NCI-H187 (cell line): Measurements from ENCODE around the gene ATP11B.
"Not testable (repeated sequence)": the region's sequence is repeated elsewhere in the genome, so short reads cannot be mapped to it uniquely, and the experiment has no call there.

ENCODE experiments used
- DNase-seq, 2 experiments: peaks; one replicate each; lab custom pipeline; 2025; lab: John Stamatoyannopoulos, UW

ATP11B gene

GRCh38 chr3:182837855-182838454, 44.7 kb downstream of the ATP11B start:
- DNase-seq, result no peak

GRCh38 chr3:182843478-182843877, 50.2 kb downstream of the ATP11B start:
- no peak for DNase-seq

GRCh38 chr3:182848906-182849305, 55.6 kb downstream of the ATP11B start:
- no peak for DNase-seq

DNA sequence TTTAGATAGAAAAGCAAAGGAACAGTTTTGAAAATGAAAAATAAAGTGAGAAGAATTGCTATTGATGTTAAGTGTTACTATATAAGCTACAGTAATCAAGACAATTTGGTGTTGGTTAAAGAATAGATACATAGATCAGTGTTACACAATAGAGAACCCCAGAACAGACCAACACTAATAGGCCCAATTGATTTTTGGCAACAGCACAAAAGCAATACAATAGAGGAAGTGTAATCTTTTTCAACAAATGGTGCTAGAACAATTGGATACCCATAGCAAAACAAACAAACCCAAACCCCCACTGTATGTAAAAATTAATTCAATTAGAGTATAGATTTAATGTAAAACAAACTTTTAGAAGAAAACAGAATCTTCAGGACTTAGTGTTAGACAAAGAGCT, 61.8 kb downstream of the ATP11B start:
- no peak for DNase-seq

DNA sequence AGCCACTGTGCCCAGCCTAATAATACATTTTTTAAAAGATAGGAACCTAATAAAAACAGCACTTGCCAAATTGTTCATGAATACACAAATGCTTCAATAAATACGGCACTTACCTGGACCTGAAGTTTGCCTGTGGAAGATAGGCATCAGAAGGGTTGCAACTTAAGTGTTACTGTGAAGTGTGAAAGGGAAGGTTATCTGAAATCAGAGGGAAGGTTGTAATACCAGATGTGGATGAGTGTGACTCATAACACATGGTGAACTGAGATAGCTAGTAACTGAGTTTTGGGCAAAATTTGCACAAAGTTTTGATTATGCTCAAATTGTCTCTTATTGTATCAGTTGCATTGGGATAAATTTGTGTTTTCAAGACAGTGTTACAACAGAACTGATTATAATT, 68.0 kb downstream of the ATP11B start:
- no peak for DNase-seq

- DNase-seq, result no peak
These were observed 69.0 kb downstream of the ATP11B start for GRCh38 chr3:182862159-182862860.

DNA sequence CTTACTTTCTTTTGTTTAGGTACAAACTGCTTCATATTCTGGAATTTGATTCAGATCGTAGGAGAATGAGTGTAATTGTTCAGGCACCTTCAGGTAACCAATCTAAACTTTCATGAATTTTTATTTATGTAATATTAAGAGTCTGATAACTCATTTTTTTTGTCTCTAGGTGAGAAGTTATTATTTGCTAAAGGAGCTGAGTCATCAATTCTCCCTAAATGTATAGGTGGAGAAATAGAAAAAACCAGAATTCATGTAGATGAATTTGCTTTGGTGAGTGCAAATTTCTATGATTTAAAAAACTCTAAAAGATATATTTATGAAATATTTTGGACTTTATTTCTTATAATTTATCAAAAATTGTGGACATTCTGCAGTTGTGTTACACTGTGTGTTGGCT, 75.8 kb downstream of the ATP11B start:
- DNase-seq, result no peak

DNA sequence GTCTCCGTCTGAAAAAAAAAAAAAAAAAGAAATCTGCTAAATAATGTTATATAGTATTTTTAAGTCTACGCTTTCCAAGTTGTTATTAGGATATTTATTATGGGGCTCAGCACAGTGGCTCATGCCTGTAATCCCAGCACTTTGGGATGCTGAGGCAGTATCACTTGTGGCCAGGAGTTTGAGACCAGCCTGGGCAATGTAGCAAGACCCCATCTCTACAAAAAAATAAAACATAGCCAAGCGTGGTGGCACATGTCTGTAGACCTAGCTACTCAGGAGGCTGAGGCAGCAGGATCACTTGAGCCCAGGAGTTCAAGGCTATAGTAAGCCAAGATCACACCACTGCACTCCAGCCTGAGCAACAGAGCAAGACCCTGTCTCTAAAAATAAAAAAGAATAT, 77.6 kb downstream of the ATP11B start:
- DNase-seq, result not testable (repeated sequence)

GRCh38 chr3:182879031-182879611, 85.8 kb downstream of the ATP11B start:
- DNase-seq, result no peak

DNA sequence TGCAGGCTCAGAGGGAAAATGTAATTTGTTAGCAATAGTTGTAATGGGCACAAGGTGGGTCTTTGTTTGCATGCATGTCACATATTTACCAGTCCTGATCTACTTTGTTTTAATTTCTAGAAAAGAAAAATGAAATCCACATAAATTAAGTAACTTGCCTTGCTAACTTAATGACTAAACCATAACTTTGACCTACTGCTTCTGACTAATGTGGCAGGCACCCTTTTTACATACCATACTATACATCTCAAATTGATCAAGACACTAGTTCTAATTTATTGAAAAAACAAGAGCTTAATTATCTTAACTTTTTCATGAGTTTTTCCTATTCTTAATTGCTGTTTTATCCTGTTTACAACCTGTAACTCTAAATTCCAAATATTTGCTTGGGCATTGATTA, 93.2 kb downstream of the ATP11B start:
- DNase-seq, result no peak

- no peak for DNase-seq
These were observed 96.8 kb downstream of the ATP11B start for GRCh38 chr3:182889948-182890629.

- no peak for DNase-seq
These were observed 98.1 kb downstream of the ATP11B start for GRCh38 chr3:182891364-182891763.

GRCh38 chr3:182892226-182892625, 98.9 kb downstream of the ATP11B start:
- DNase-seq, result no peak

DNA sequence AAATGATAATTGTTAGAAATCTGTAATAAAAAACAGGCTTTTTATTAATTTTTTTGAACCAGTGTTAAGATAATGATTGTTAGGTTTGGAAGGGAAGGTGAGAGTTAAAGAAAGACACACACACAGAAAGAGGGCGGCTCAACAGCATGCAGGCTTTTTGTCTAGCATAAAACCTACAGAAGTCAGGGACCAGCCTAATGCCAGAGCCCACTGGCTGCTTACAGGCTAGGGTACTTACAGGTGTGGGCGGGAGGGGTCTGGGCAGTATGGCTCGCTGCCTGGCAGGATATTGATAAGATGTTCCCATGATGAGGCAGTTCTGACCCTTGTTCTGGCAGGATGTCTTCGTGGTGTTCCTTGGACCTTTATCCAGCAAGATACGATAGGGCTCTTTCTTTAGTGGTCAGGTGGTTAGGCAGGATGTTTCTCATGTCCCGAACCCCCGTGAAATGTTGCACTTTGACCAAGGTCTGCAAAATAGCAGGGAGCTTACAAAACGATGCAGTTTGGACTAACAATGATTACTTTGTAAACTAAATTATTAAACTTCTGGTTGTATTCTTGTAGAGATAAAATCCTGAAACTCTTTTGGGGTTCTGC, 102.3 kb downstream of the ATP11B start:
- no peak for DNase-seq

DNA sequence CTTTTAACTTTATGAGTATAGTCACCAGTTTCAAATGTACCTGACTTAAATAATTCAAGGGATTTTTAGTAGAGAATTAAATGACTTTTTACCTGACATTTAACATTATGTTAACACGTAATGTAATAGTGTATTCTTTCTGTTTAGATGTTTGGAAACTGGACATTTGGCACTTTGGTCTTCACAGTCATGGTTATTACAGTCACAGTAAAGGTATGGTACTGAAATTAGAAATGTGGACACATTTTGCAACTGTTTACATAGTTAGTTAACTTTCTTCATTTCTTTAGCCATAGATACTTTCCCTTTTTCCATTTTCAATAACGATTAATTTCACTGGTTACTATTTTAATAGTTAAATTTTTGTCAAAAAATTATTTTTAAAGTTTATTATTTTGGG, 103.2 kb downstream of the ATP11B start:
- DNase-seq, result no peak

GRCh38 chr3:182902236-182902635, 108.9 kb downstream of the ATP11B start:
- DNase-seq, result no peak

GRCh38 chr3:182904164-182904563, 110.9 kb downstream of the ATP11B start:
- DNase-seq, result no peak

DNA sequence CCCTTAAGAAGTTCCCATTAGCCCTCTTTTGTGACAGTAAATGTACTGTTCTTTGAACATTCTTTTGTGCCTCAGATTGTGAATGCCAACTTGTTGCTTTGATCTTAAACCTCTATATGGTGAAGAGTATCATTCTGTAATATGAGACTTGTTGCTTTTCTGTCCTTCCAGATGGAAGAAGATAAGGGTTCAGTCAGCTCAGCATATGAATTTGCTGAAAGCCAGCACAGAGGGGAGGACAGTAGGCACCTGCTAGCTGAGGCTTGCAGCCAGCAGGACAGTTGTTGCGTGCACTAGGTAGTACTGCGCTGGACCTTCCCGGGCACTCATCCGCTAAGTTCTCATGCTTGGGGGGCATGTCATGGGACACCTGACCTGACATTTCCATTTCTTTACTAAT, 112.3 kb downstream of the ATP11B start:
- no peak for DNase-seq

- no peak for DNase-seq
These were observed 112.7 kb downstream of the ATP11B start for GRCh38 chr3:182906036-182906435.

GRCh38 chr3:182908471-182908870, 115.2 kb downstream of the ATP11B start:
- DNase-seq, result no peak

GRCh38 chr3:182909318-182910040, 116.2 kb downstream of the ATP11B start:
- DNase-seq, result no peak
